Spleen (tissue), 11 donors: ENCODE measurements around the gene RAD51B. TPM values are rescaled to one million over a fixed set of nuclear protein-coding genes. Genes with fewer than 3 reads are reported as not detected.

ENCODE experiments used
- DNase-seq: peaks from one replicate; pipeline ENCODE4 v3.0.0-alpha.2; 2020
- H3K27ac ChIP-seq, 8 donors: fragments of 200-600 bp; sonication (generic) in 7 of 8; 1 replicate in 4 of 8; 2 replicates in 4 of 8; pipeline versions ENCODE4 v1.5.0 to v1.8.0; 2016 to 2021; ENCODE audit warnings: inconsistent platforms in 4 of 8, mild to moderate bottlenecking in 4 of 8, moderate library complexity in 1 of 8
- H3K27me3 ChIP-seq, 7 donors: fragments of 200-600 bp; sonication (generic) in 6 of 7; replicated peaks in 1 of 7; 1 replicate in 4 of 7; 2 replicates in 3 of 7; pipeline versions ENCODE4 v1.5.0 to v1.8.0; 2016 to 2021; ENCODE audit warnings: inconsistent platforms in 3 of 7, mild to moderate bottlenecking in 1 of 7
- H3K36me3 ChIP-seq, 6 donors: fragments of 200-600 bp; sonication (generic) in 5 of 6; 1 replicate in 4 of 6; 2 replicates in 2 of 6; pipeline versions ENCODE4 v1.5.0 to v1.8.0; 2016 to 2021; ENCODE audit warnings: inconsistent platforms in 2 of 6
- H3K4me1 ChIP-seq, 6 donors: fragments of 200-600 bp; sonication (generic) in 5 of 6; 1 replicate in 3 of 6; 2 replicates in 3 of 6; pipeline versions ENCODE4 v1.5.0 to v1.8.0; 2016 to 2021; ENCODE audit warnings: inconsistent platforms in 3 of 6
- H3K4me3 ChIP-seq, 8 donors: fragments of 200-600 bp; sonication (generic) in 7 of 8; 1 replicate in 4 of 8; 2 replicates in 4 of 8; pipeline versions ENCODE4 v1.5.0 to v1.8.0; 2016 to 2021; ENCODE audit warnings: inconsistent platforms in 4 of 8, mild to moderate bottlenecking in 4 of 8, moderate library complexity in 2 of 8
- H3K9me3 ChIP-seq, 8 donors: fragments of 200-600 bp; sonication (generic) in 7 of 8; 1 replicate in 4 of 8; 2 replicates in 4 of 8; pipeline versions ENCODE4 v1.5.0 to v1.8.0; 2016 to 2021; ENCODE audit warnings: inconsistent platforms in 4 of 8
- POLR2A ChIP-seq, 3 donors: fragments of 450-650 bp; IDR thresholded peaks; one replicate each; pipeline ENCODE4 v1.5.1; 2017; ENCODE audit warnings: antibody characterized with exemption in 3 of 3, mild to moderate bottlenecking in 1 of 3
- POLR2AphosphoS5 ChIP-seq, 3 donors: sonication (generic); formaldehyde crosslinking; IDR thresholded peaks; one replicate each; pipeline ENCODE4 v1.5.1; 2017; ENCODE audit warnings: antibody characterized with exemption in 3 of 3
- WGBS, 5 donors: extraction: QIAGEN DNeasy Blood & Tissue Kit in 3 of 5; methylation state at CpG; one replicate each; pipeline versions ENCODE4 v1.1.5 to v1.1.7; 2013 to 2018; 5-methylcytosine and 5-hydroxymethylcytosine counted together
- intact Hi-C: fragments of 100-400 bp; cut with DNase I; formaldehyde crosslinking; loops from one replicate; pipeline ENCODE4 v1.15.0; 2023; ENCODE audit warnings: low total_unique reads
- polyA plus RNA-seq, 3 donors: library from polyadenylated mRNA; stranded (reverse); fragments of 200-250 nt; gene quantifications; one replicate each; pipeline ENCODE4 v1.2.1, GENCODE V29; 2013
- total RNA-seq, 7 donors: library from RNA; depleted of rRNA in 3 of 7; stranded (reverse); fragments of >200 nt in 3 of 7; fragmentation: NEBNext Ultra II Directional in 4 of 7; extraction: Animal tissue kit (Norgen Biotek cat#: 25700) in 4 of 7; gene quantifications; one replicate each; pipeline versions ENCODE4 v1.1.0 to v1.2.1, GENCODE V29; 2016 to 2021
- TF ChIP-seq, protein P1 (sequence below), 11 experiments: fragments of 200-600 bp in 7 of 11; fragments of 450-650 bp in 4 of 11; sonication (generic) in 4 of 11; IDR thresholded peaks in 8 of 11; conservative IDR thresholded peaks in 3 of 11; 1 replicate in 7 of 11; 2 replicates in 4 of 11; pipeline versions ENCODE4 v1.4.0 to v1.8.0; 2016 to 2021; ENCODE audit warnings: antibody characterized with exemption in 11 of 11, inconsistent platforms in 4 of 11, mild to moderate bottlenecking in 1 of 11
- donor health status: healthy with polysubstance abuse.
- donor health status: DM: no; HTN: no; CAD: no; lungs with moderate emphysema.
- donor health status: DM: no; HTN: no; CAD: no.
- donor health status: Bipolar disorder and iron deficiency.
- donor health status: healthy.
- donor health status: DM: no; HTN: no; CAD: no.
- donor health status: DM: yes; HTN: yes; CAD: no.

Gene RAD51B
- total and polyA plus RNA-seq, 10 donors, result 4.2 to 43.7 (median 29.8) TPM

DNA sequence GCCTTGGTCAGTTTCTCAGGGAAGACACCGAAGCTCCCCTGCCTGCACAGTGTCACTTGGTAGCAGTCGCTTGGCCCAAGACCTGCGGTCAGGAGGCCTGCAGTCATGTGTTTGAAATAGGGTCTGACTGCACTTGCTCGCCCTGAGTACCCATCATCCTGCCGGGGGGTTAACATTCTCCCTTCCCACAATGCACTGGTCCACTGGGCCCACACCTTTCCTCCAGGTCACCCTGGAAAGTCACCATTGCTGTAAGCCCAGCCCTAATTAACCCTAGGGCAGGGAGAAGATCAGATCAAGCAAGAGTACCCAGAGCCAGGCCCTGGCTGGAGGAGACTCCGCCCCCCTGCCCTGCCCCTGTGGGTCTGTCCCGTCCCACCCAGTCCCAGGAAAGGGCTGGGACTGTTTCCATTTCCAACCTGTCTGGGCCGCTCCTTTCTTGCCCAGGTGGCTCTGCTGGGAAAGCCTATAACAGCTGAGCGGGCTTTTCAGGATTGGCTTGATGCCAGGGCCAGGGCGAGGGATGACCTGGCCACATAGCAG lies 886.2 kb downstream of the RAD51B start:
- Histone ChIP-seq H3K4me1 (peaks cover 0 to 20% (median 9%) of the 10 kb centered on the region in 6 donors), H3K27me3 (no peaks in the 10 kb centered on the region), H3K4me3 (no peak overlapping the region), H3K9me3 (no peaks in the 10 kb centered on the region), H3K27ac (peak overlapping the region in 1 of 8 donors; percentile 35), H3K36me3 (no peaks in the 10 kb centered on the region)
- TF ChIP-seq POLR2AphosphoS5 (IDR thresholded peaks at IDR 0.05) (no peak), POLR2A (IDR thresholded peaks at IDR 0.05) (no peak)
- TF ChIP-seq, protein P1, sequence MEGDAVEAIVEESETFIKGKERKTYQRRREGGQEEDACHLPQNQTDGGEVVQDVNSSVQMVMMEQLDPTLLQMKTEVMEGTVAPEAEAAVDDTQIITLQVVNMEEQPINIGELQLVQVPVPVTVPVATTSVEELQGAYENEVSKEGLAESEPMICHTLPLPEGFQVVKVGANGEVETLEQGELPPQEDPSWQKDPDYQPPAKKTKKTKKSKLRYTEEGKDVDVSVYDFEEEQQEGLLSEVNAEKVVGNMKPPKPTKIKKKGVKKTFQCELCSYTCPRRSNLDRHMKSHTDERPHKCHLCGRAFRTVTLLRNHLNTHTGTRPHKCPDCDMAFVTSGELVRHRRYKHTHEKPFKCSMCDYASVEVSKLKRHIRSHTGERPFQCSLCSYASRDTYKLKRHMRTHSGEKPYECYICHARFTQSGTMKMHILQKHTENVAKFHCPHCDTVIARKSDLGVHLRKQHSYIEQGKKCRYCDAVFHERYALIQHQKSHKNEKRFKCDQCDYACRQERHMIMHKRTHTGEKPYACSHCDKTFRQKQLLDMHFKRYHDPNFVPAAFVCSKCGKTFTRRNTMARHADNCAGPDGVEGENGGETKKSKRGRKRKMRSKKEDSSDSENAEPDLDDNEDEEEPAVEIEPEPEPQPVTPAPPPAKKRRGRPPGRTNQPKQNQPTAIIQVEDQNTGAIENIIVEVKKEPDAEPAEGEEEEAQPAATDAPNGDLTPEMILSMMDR (IDR thresholded peaks at IDR 0.05 in 8 of 11, conservative IDR thresholded peaks at IDR 0.05 in 3 of 11), result no peak
- WGBS, 5 donors, result 88 to 95% (median 91%) methylated on average over 8 to 10 of the region's 10 CpGs
- intact Hi-C loops, result no loop called here
- no peak for DNase-seq

DNA sequence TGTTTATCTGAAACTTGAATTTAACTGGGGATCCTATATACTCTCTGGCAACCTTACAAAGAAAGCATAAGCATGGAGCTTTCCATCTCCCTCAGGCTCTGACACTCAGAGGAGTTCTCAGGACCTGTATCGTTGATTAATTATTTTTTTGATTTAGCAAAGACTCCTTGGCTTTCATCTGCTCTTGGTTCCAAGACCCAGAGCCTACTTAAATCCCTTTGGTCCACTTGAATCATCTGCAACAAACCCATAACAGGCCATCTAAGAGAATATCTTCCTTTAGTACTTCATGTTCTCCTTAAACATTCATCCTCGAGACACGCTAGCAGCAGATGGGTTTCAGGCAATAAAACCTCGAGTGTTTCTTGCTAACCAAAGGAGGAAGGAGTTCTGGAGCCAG lies 887.9 kb downstream of the RAD51B start:
- DNase-seq, result no peak
- no peaks in the 10 kb centered on the region for H3K36me3 ChIP-seq
- no peak overlapping the region for H3K27ac ChIP-seq
- no peaks in the 10 kb centered on the region for H3K9me3 ChIP-seq
- intact Hi-C loops, result no loop called here
- H3K27me3 ChIP-seq, result no peaks in the 10 kb centered on the region
- 85 to 91% (median 88%) methylated on average over 4 of the region's 4 CpGs for WGBS, 5 donors
- no peak overlapping the region for H3K4me3 ChIP-seq
- peaks cover 0 to 35% (median 19%) of the 10 kb centered on the region in 6 donors for H3K4me1 ChIP-seq
- TF ChIP-seq POLR2A (IDR thresholded peaks at IDR 0.05) (no peak), POLR2AphosphoS5 (IDR thresholded peaks at IDR 0.05) (no peak)
- TF ChIP-seq, protein P1 (IDR thresholded peaks at IDR 0.05 in 8 of 11, conservative IDR thresholded peaks at IDR 0.05 in 3 of 11), result no peak

DNA sequence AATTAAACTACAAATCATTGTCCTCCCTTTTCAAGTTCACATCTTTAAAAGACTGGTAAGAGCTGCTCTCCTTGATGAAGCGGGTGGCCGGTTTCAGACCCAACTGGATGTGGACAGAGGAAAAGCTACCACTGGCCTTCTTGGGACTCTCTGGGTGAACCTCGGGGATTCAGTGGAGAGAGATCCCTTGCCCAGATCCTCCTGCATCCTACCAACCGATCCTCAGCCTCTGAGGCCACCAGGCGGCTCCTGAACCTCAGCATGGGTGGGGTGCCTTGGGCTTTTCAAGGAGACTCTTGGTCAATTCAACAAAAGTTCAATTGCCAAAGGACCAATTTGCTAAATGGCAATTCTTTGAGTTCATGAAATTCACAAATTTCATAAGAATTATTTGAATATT lies 888.8 kb downstream of the RAD51B start:
- Histone ChIP-seq H3K9me3 (no peaks in the 10 kb centered on the region), H3K27me3 (no peaks in the 10 kb centered on the region), H3K4me1 (peaks cover 3 to 43% (median 24%) of the 10 kb centered on the region in 6 donors), H3K4me3 (no peak overlapping the region), H3K27ac (no peak overlapping the region), H3K36me3 (no peaks in the 10 kb centered on the region)
- TF ChIP-seq POLR2AphosphoS5 (IDR thresholded peaks at IDR 0.05) (no peak), POLR2A (IDR thresholded peaks at IDR 0.05) (no peak)
- TF ChIP-seq, protein P1 (IDR thresholded peaks at IDR 0.05 in 8 of 11, conservative IDR thresholded peaks at IDR 0.05 in 3 of 11), result no peak
- DNase-seq, result no peak
- intact Hi-C loops, result no loop called here
- WGBS, 5 donors, result 71 to 86% (median 78%) methylated on average over 5 of the region's 5 CpGs

DNA sequence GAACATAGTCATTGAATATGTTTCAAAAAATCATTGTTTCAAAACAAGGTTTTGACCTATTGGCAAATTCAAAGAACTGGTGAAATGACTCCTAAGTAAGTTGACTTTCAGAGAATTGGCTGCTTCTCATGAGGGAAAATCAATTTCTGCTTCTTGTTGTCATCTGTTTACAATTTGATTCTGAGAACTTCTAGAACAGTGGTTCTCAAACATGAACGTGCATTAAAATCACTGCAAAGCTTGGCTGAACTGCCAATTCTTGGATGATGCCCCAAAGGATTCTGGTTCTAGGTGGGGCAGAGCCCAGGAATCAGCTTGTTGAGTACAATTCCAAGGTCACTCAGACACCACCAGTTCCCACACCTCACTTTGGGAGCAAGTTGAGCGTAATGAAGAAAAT lies 889.4 kb downstream of the RAD51B start:
- H3K27me3 ChIP-seq, result no peaks in the 10 kb centered on the region
- no peak for DNase-seq
- H3K4me3 ChIP-seq, result no peak overlapping the region
- intact Hi-C loops, result no loop called here
- H3K4me1 ChIP-seq, result peaks cover 3 to 49% (median 30%) of the 10 kb centered on the region in 6 donors
- no peaks in the 10 kb centered on the region for H3K9me3 ChIP-seq
- no peaks in the 10 kb centered on the region for H3K36me3 ChIP-seq
- H3K27ac ChIP-seq, result no peak overlapping the region
- TF ChIP-seq POLR2A (IDR thresholded peaks at IDR 0.05), result no peak
- WGBS, 5 donors, result 91 to 100% (median 95%) methylated on average over 2 of the region's 2 CpGs
